Endothelial cell of umbilical vein (primary cell): ENCODE results near the gene COMT.

ENCODE experiments used
- EZH2 ChIP-seq: IDR thresholded peaks from 2 replicates; pipeline ENCODE4 v1.6.1; 2012; ENCODE audit warnings: borderline replicate concordance, low read depth, mild to moderate bottlenecking, moderate library complexity, low read length, inconsistent platforms; ENCODE audit not compliant: severe bottlenecking
- JUN ChIP-seq: IDR thresholded peaks from 2 replicates; pipeline ENCODE4 v1.6.1; 2011; ENCODE audit warnings: borderline replicate concordance, low read depth; ENCODE audit not compliant: insufficient read length, insufficient read depth
- MYC ChIP-seq: IDR thresholded peaks from one replicate; pipeline ENCODE4 v1.6.1; 2011; ENCODE audit warnings: mild to moderate bottlenecking, low read depth, low read length
- POLR2A ChIP-seq: IDR thresholded peaks from 2 replicates; pipeline ENCODE4 v1.6.1; 2012; ENCODE audit warnings: low read depth, mild to moderate bottlenecking, control low read depth, low read length
- POLR2AphosphoS5 ChIP-seq: IDR thresholded peaks from 2 replicates; pipeline ENCODE4 v1.6.1; 2012; ENCODE audit warnings: low read depth, mild to moderate bottlenecking, control low read depth, low read length, moderate library complexity; ENCODE audit not compliant: insufficient read depth
- TF ChIP-seq, protein P1 (sequence below), 2 donors: IDR thresholded peaks; 1 replicate in 1 of 2; 2 replicates in 1 of 2; pipeline ENCODE4 v1.5.1; 2011; ENCODE audit warnings: low read length in 2 of 2, mild to moderate bottlenecking in 2 of 2, moderate library complexity in 2 of 2, control low read depth in 1 of 2, inconsistent platforms in 1 of 2, low read depth in 1 of 2; ENCODE audit not compliant: insufficient read depth in 1 of 2; ENCODE audit errors: extremely low read depth in 1 of 2

DNA sequence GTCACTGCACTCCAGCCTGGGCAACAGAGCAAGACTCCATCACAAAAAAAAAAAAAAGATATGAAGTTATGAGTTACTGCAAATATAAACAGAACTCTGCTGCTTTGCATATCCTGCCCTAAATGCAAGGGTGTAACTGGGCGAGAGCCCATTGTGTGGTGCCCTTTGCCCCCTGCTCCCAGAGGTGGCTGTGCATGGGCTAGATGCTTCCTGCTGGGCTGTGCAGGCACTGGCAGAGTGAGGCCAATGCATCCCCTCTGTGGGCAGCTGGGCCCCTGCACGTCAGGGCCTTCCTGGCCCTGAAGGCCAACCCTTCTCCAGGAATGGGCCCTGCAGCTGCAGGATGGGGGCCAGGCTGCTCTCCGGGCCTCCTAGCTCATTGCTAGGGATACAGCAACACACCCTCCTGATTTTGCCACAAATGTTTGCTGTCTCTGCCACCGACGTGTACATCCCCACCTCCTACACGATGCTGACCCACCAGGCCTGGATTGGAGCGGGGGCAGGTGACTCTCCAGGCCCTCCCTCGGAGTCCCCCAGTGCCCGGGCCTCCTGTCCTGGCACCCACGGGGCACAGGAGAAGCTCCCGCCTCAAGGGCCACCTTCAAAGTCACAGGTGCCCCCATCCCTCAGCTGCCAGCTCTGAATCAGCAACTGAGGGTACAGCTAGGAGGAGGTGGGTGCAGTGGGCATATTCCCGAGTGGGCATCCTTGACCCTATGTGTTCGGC lies 40.7 kb upstream of the COMT start:
- TF ChIP-seq, protein P1, sequence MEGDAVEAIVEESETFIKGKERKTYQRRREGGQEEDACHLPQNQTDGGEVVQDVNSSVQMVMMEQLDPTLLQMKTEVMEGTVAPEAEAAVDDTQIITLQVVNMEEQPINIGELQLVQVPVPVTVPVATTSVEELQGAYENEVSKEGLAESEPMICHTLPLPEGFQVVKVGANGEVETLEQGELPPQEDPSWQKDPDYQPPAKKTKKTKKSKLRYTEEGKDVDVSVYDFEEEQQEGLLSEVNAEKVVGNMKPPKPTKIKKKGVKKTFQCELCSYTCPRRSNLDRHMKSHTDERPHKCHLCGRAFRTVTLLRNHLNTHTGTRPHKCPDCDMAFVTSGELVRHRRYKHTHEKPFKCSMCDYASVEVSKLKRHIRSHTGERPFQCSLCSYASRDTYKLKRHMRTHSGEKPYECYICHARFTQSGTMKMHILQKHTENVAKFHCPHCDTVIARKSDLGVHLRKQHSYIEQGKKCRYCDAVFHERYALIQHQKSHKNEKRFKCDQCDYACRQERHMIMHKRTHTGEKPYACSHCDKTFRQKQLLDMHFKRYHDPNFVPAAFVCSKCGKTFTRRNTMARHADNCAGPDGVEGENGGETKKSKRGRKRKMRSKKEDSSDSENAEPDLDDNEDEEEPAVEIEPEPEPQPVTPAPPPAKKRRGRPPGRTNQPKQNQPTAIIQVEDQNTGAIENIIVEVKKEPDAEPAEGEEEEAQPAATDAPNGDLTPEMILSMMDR (IDR thresholded peaks at IDR 0.05; ENCODE audit: extremely low read depth in 1 of 2, insufficient read depth in 1 of 2, low read depth in 1 of 2, low read length in 2 of 2): no peak
- TF ChIP-seq POLR2AphosphoS5 (no peak), EZH2 (no peak), POLR2A (no peak), JUN (no peak), MYC (no peak)
